Transverse colon (tissue), 4 donors: ENCODE data around the gene CPNE6.

Source experiments
- CTCF ChIP-seq, 5 experiments: fragments of 200-600 bp in 3 of 5; fragments of 450-650 bp in 2 of 5; sonication (generic) in 3 of 5; IDR thresholded peaks; 1 replicate in 2 of 5; 2 replicates in 3 of 5; pipeline ENCODE4 v1.5.1; 2016 to 2017; ENCODE audit warnings: antibody characterized with exemption in 5 of 5, inconsistent platforms in 3 of 5, mild to moderate bottlenecking in 2 of 5, moderate library complexity in 1 of 5
- POLR2A ChIP-seq: fragments of 450-650 bp; IDR thresholded peaks from one replicate; pipeline ENCODE4 v1.6.1; 2016; ENCODE audit warnings: antibody characterized with exemption, mild to moderate bottlenecking, moderate library complexity
- POLR2AphosphoS5 ChIP-seq, 3 donors: sonication (generic); formaldehyde crosslinking; IDR thresholded peaks; one replicate each; pipeline ENCODE4 v1.6.1; 2016; ENCODE audit warnings: antibody characterized with exemption in 3 of 3

- TF ChIP-seq POLR2A: no peak
- TF ChIP-seq CTCF (IDR thresholded peaks at IDR 0.05): no peak
- TF ChIP-seq POLR2AphosphoS5 (IDR thresholded peaks at IDR 0.05): no peak
Observed at GRCh38 chr14:24079491-24080141, 8.3 kb downstream of the CPNE6 start.
